Osteocyte (in vitro differentiated cells): Measurements from ENCODE around the gene MTF1. TPM values are rescaled to one million over a fixed set of nuclear protein-coding genes. Genes with fewer than 3 reads are reported as not detected.

Source experiments
- DNase-seq: peaks from one replicate; pipeline ENCODE4 v3.0.0; 2021; ENCODE audit warnings: mixed read lengths; ENCODE audit not compliant: unreplicated experiment; ENCODE audit errors: extremely low spot score
- H3K27ac Mint-ChIP-seq: one replicate; pipeline ENCODE4 v1.8.0; 2021; ENCODE audit warnings: mild to moderate bottlenecking, mixed read lengths; ENCODE audit not compliant: unreplicated experiment
- H3K27me3 Mint-ChIP-seq: one replicate; pipeline ENCODE4 v1.8.0; 2021; ENCODE audit warnings: mixed read lengths; ENCODE audit not compliant: unreplicated experiment
- H3K36me3 Mint-ChIP-seq: one replicate; pipeline ENCODE4 v1.8.0; 2021; ENCODE audit warnings: mixed read lengths; ENCODE audit not compliant: unreplicated experiment
- H3K4me1 Mint-ChIP-seq: one replicate; pipeline ENCODE4 v1.8.0; 2021; ENCODE audit warnings: mixed read lengths; ENCODE audit not compliant: unreplicated experiment
- H3K4me3 Mint-ChIP-seq: one replicate; pipeline ENCODE4 v1.8.0; 2021; ENCODE audit warnings: mild to moderate bottlenecking, moderate library complexity, mixed read lengths; ENCODE audit not compliant: unreplicated experiment
- H3K9me3 Mint-ChIP-seq: one replicate; pipeline ENCODE4 v1.8.0; 2021; ENCODE audit warnings: mixed read lengths; ENCODE audit not compliant: unreplicated experiment
- total RNA-seq: library from RNA; stranded (reverse); gene quantifications from 2 replicates; pipeline ENCODE4 v1.2.1, GENCODE V29; 2021
- TF ChIP-seq, protein P1 (sequence below): fragments of 200-600 bp; sonication (generic); IDR thresholded peaks from 2 replicates; pipeline ENCODE4 v1.5.0; 2021; ENCODE audit warnings: antibody characterized with exemption, mild to moderate bottlenecking, moderate library complexity

MTF1 gene
- total RNA-seq, 1 donor from 2014 or later, result 16.9 TPM

DNA sequence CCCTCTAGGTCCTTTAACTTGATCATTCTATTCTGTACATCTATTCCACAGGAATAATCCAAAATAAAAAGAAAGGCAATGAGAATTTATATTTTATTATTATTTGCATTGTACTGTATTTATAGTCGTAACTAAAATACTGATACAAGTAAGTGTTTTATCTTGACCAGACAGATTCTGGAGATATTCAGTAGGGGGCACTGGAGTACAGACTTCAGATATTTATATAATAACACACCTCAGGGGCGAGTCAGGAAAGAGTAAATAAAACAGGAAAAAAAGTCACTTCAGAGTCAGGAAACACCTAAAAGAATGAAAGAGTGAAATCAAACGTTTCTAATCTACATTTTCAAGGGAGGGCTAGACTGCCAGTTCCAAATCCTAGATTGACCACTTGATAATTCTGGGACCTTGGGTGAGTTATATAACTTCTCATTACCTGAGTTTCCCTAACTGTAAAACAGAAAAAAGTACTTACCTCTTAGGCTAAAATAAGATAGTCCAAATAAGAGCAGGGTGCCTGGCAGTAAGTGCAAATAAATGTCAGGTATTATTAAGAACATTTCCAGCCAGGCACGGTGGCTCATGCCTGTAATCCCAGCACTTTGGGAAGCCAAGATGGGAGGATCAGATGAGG is 31.1 kb upstream of the MTF1 start:
- H3K36me3 Mint-ChIP-seq, result peaks cover 40% of the 10 kb centered on the region
- H3K4me3 Mint-ChIP-seq, result no peak overlapping the region
- H3K4me1 Mint-ChIP-seq, result no peaks in the 10 kb centered on the region
- TF ChIP-seq, protein P1, sequence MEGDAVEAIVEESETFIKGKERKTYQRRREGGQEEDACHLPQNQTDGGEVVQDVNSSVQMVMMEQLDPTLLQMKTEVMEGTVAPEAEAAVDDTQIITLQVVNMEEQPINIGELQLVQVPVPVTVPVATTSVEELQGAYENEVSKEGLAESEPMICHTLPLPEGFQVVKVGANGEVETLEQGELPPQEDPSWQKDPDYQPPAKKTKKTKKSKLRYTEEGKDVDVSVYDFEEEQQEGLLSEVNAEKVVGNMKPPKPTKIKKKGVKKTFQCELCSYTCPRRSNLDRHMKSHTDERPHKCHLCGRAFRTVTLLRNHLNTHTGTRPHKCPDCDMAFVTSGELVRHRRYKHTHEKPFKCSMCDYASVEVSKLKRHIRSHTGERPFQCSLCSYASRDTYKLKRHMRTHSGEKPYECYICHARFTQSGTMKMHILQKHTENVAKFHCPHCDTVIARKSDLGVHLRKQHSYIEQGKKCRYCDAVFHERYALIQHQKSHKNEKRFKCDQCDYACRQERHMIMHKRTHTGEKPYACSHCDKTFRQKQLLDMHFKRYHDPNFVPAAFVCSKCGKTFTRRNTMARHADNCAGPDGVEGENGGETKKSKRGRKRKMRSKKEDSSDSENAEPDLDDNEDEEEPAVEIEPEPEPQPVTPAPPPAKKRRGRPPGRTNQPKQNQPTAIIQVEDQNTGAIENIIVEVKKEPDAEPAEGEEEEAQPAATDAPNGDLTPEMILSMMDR, result peak; percentile 48
- no peaks in the 10 kb centered on the region for H3K9me3 Mint-ChIP-seq
- H3K27ac Mint-ChIP-seq, result no peak overlapping the region
- H3K27me3 Mint-ChIP-seq, result no peaks in the 10 kb centered on the region
- DNase-seq, result no peak

GRCh38 chr1:37888022-37888700 is 28.8 kb upstream of the MTF1 start:
- Mint-ChIP-seq H3K4me1 (no peaks in the 10 kb centered on the region), H3K27ac (no peak overlapping the region), H3K27me3 (no peaks in the 10 kb centered on the region), H3K9me3 (no peaks in the 10 kb centered on the region), H3K4me3 (no peak overlapping the region), H3K36me3 (peaks cover 55% of the 10 kb centered on the region)
- no peak for DNase-seq
- TF ChIP-seq, protein P1, result no peak

GRCh38 chr1:37884145-37884544 is 24.8 kb upstream of the MTF1 start:
- Mint-ChIP-seq H3K4me1 (no peaks in the 10 kb centered on the region), H3K9me3 (no peaks in the 10 kb centered on the region), H3K27ac (no peak overlapping the region), H3K36me3 (peaks cover 66% of the 10 kb centered on the region), H3K27me3 (no peaks in the 10 kb centered on the region), H3K4me3 (no peak overlapping the region)
- DNase-seq, result no peak
- TF ChIP-seq, protein P1, result no peak

GRCh38 chr1:37883671-37884070 is 24.3 kb upstream of the MTF1 start:
- H3K27ac Mint-ChIP-seq, result no peak overlapping the region
- H3K4me3 Mint-ChIP-seq, result no peak overlapping the region
- DNase-seq, result no peak
- no peaks in the 10 kb centered on the region for H3K4me1 Mint-ChIP-seq
- peaks cover 63% of the 10 kb centered on the region for H3K36me3 Mint-ChIP-seq
- no peaks in the 10 kb centered on the region for H3K9me3 Mint-ChIP-seq
- TF ChIP-seq, protein P1, result no peak
- no peaks in the 10 kb centered on the region for H3K27me3 Mint-ChIP-seq

DNA sequence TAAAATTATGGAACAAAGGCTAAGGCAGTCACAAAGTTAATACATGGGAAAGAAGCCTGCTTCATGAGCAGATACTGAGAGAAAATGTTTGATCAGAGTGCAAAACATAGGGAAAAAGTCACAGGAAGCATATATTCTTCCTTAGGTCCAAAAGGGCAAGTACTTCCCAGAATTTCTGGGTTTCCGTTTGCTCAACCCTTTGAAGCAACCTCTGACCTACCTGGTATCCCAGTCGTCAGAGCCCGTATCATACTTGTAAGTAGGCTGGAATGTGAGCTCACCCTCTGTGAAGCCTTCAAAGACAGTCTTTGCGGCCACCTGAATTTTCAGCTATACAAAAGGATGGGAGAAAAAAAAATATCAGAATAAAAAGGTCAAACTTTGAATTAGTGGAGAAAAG is 20.5 kb upstream of the MTF1 start:
- TF ChIP-seq, protein P1, result no peak

More for the DNA sequence above, 20.5 kb upstream of the MTF1 start:
- no peaks in the 10 kb centered on the region for H3K4me1 Mint-ChIP-seq
- no peaks in the 10 kb centered on the region for H3K27me3 Mint-ChIP-seq
- no peak overlapping the region for H3K27ac Mint-ChIP-seq
- H3K9me3 Mint-ChIP-seq, result no peaks in the 10 kb centered on the region
- peaks cover 49% of the 10 kb centered on the region for H3K36me3 Mint-ChIP-seq
- no peak overlapping the region for H3K4me3 Mint-ChIP-seq
- no peak for DNase-seq
